ENCODE results near the gene GPC6.

GRCh38 chr13:94359875-94360274 lies 1133.3 kb downstream of the GPC6 start:
- no peak for TF ChIP-seq POLR2AphosphoS5 (IDR thresholded peaks at IDR 0.05; ENCODE audit: insufficient read depth, low read depth, low read length)
- TF ChIP-seq, protein P1, sequence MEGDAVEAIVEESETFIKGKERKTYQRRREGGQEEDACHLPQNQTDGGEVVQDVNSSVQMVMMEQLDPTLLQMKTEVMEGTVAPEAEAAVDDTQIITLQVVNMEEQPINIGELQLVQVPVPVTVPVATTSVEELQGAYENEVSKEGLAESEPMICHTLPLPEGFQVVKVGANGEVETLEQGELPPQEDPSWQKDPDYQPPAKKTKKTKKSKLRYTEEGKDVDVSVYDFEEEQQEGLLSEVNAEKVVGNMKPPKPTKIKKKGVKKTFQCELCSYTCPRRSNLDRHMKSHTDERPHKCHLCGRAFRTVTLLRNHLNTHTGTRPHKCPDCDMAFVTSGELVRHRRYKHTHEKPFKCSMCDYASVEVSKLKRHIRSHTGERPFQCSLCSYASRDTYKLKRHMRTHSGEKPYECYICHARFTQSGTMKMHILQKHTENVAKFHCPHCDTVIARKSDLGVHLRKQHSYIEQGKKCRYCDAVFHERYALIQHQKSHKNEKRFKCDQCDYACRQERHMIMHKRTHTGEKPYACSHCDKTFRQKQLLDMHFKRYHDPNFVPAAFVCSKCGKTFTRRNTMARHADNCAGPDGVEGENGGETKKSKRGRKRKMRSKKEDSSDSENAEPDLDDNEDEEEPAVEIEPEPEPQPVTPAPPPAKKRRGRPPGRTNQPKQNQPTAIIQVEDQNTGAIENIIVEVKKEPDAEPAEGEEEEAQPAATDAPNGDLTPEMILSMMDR (IDR thresholded peaks at IDR 0.05; ENCODE audit: extremely low read depth in 1 of 2, insufficient read depth in 1 of 2, low read depth in 1 of 2, low read length in 2 of 2): no peak

Measured in endothelial cell of umbilical vein (primary cell).